HepG2 (cell line): ENCODE results near the gene SURF2. TPM values are rescaled to one million over a fixed set of nuclear protein-coding genes. Genes with fewer than 3 reads are reported as not detected.

Experiments
- AKAP8 ChIP-seq: sonication (generic); formaldehyde crosslinking; IDR thresholded peaks from 2 replicates; pipeline ENCODE4 v1.5.1; 2020; ENCODE audit warnings: mild to moderate bottlenecking, missing genetic modification reagents
- E2F5 ChIP-seq: sonication (generic); formaldehyde crosslinking; conservative IDR thresholded peaks from 2 replicates; pipeline ENCODE4 v1.4.0; 2020; ENCODE audit warnings: missing genetic modification reagents
- ELF3 ChIP-seq: IDR thresholded peaks from 2 replicates; pipeline ENCODE4 v1.6.1; 2016; ENCODE audit warnings: missing genetic modification reagents, missing compliant biosample characterization
- HNRNPL ChIP-seq: fragments of 200-400 bp; formaldehyde crosslinking; IDR thresholded peaks from 2 replicates; pipeline ENCODE4 v1.6.1; 2017; ENCODE audit warnings: mild to moderate bottlenecking, low read depth, low read length
- MAFK ChIP-seq, 2 experiments: IDR thresholded peaks in 1 of 2; conservative IDR thresholded peaks in 1 of 2; 2 replicates each; pipeline ENCODE4 v1.6.1; 2011; ENCODE audit warnings: improper control_type of control experiment in 2 of 2, low read length in 2 of 2
- PHB2 ChIP-seq: fragments of 450-650 bp; IDR thresholded peaks from 2 replicates; pipeline ENCODE4 v1.6.1; 2018; ENCODE audit not compliant: partially characterized antibody
- PREB ChIP-seq: sonication (generic); formaldehyde crosslinking; IDR thresholded peaks from 2 replicates; pipeline ENCODE4 v1.4.0; 2020; ENCODE audit warnings: missing genetic modification reagents
- SOX6 ChIP-seq, 2 experiments: fragments of 450-650 bp in 1 of 2; sonication (generic) in 1 of 2; formaldehyde crosslinking in 1 of 2; IDR thresholded peaks; 2 replicates each; pipeline versions ENCODE4 v1.4.0 to v1.6.1; 2017 to 2020; ENCODE audit warnings: antibody characterized with exemption in 1 of 2, mild to moderate bottlenecking in 1 of 2, missing genetic modification reagents in 1 of 2
- TAF15 ChIP-seq: fragments of 200-400 bp; formaldehyde crosslinking; IDR thresholded peaks from one replicate; pipeline ENCODE4 v1.6.1; 2018; ENCODE audit warnings: mild to moderate bottlenecking, low read depth, low read length; ENCODE audit not compliant: poor library complexity, severe bottlenecking
- THAP11 ChIP-seq: IDR thresholded peaks from 2 replicates; pipeline ENCODE4 v1.6.1; 2016; ENCODE audit warnings: missing biosample characterization, missing genetic modification reagents
- YEATS4 ChIP-seq: sonication (generic); formaldehyde crosslinking; IDR thresholded peaks from 2 replicates; pipeline ENCODE4 v1.4.0; 2020; ENCODE audit warnings: missing genetic modification reagents, borderline replicate concordance
- ZBTB26 ChIP-seq: IDR thresholded peaks from 2 replicates; pipeline ENCODE4 v1.6.1; 2016; ENCODE audit warnings: missing compliant biosample characterization, missing genetic modification reagents, borderline replicate concordance
- ZFP62 ChIP-seq: sonication (generic); formaldehyde crosslinking; IDR thresholded peaks from 2 replicates; pipeline ENCODE4 v1.4.0; 2020; ENCODE audit warnings: missing genetic modification reagents
- ZFX ChIP-seq: sonication (generic); formaldehyde crosslinking; IDR thresholded peaks from 2 replicates; pipeline ENCODE4 v1.4.0; 2020; ENCODE audit warnings: mild to moderate bottlenecking, low read depth, missing genetic modification reagents, moderate library complexity
- ZFYVE20 ChIP-seq: sonication (generic); formaldehyde crosslinking; IDR thresholded peaks from 2 replicates; pipeline ENCODE4 v1.8.0; 2023; ENCODE audit warnings: low read depth, mild to moderate bottlenecking, moderate library complexity, missing genetic modification reagents, borderline replicate concordance
- ZKSCAN8 ChIP-seq: IDR thresholded peaks from 2 replicates; pipeline ENCODE4 v1.6.1; 2016; ENCODE audit warnings: borderline replicate concordance, missing genetic modification reagents, missing compliant biosample characterization
- ZNF12 ChIP-seq: sonication (generic); formaldehyde crosslinking; IDR thresholded peaks from 2 replicates; pipeline ENCODE4 v1.5.0; 2020; ENCODE audit warnings: missing genetic modification reagents
- ZNF24 ChIP-seq: fragments of 450-650 bp; IDR thresholded peaks from 2 replicates; pipeline ENCODE4 v1.6.1; 2017; ENCODE audit warnings: antibody characterized with exemption, mild to moderate bottlenecking
- ZNF276 ChIP-seq: sonication (generic); formaldehyde crosslinking; IDR thresholded peaks from 2 replicates; pipeline ENCODE4 v1.4.0; 2020; ENCODE audit warnings: mild to moderate bottlenecking, low read depth, missing genetic modification reagents
- ZNF414 ChIP-seq: sonication (generic); formaldehyde crosslinking; IDR thresholded peaks from 2 replicates; pipeline ENCODE4 v1.5.0; 2020; ENCODE audit warnings: missing genetic modification reagents
- ZNF691 ChIP-seq: sonication (generic); formaldehyde crosslinking; IDR thresholded peaks from 2 replicates; pipeline ENCODE4 v1.4.0; 2020; ENCODE audit warnings: missing genetic modification reagents, low read depth, mild to moderate bottlenecking, borderline replicate concordance
- polyA plus RNA-seq, 8 experiments: library from polyadenylated mRNA; depleted of rRNA in 3 of 8; stranded (reverse) in 7 of 8; unstranded in 1 of 8; fragments of >200 nt; fragmentation: Illumina TruSeq in 4 of 8; extraction: Trizol in 4 of 8; gene quantifications; 2 replicates each; pipeline versions ENCODE4 v1.2.1 to v1.2.3, GENCODE V29; 2011 to 2016; ENCODE audit warnings: low read depth in 4 of 8, missing spikeins in 1 of 8, mixed read lengths in 1 of 8; ENCODE audit not compliant: insufficient read depth in 1 of 8
- total RNA-seq, 5 experiments: library from RNA; depleted of rRNA; stranded (reverse); fragments of >200 nt; fragmentation: Illumina TruSeq; extraction: Trizol; gene quantifications; 2 replicates each; pipeline ENCODE4 v1.2.3, GENCODE V29; 2016; ENCODE audit warnings: low read depth in 1 of 5

The SURF2 gene
- total and polyA plus RNA-seq, 2 of the 13 experiments (the other 11 are each of a cell fraction or from before 2014, with no cell fraction given): 6.3 to 13.6 TPM

GRCh38 chr9:133335924-133336811 is 20.2 kb upstream of the SURF2 start, which contains the start of gene SURF6 (continued):
- peak; percentile 85; the same call in 1 of the 2 replicates for TF ChIP-seq ZNF691 (CRISPR knock-in tag)
- peak; percentile 69 for TF ChIP-seq TAF15
- peak; percentile 100 for TF ChIP-seq AKAP8
- TF ChIP-seq ZNF414 (CRISPR knock-in tag): peak; percentile 96
- TF ChIP-seq MAFK (conservative IDR thresholded peaks at IDR 0.05 in 1 of 2, IDR thresholded peaks at IDR 0.05 in 1 of 2; ENCODE audit: low read length in 2 of 2): peak in 1 of 2 experiments; percentile 55; a peak in 2 of 4 replicates
- no peak for TF ChIP-seq E2F5 (CRISPR knock-in tag)
- TF ChIP-seq ZNF24: peak; percentile 67; the same call in 1 of the 2 replicates
- TF ChIP-seq ZFX (CRISPR knock-in tag): peak; percentile 95
- TF ChIP-seq ZNF12 (CRISPR knock-in tag): peak; percentile 71
- TF ChIP-seq SOX6 (IDR thresholded peaks at IDR 0.05): no peak
- TF ChIP-seq SOX6 (CRISPR knock-in tag; IDR thresholded peaks at IDR 0.05): peak; percentile 73; the same call in 1 of the 2 replicates
- peak; percentile 46; the same call in 1 of the 2 replicates for TF ChIP-seq ZKSCAN8 (CRISPR knock-in tag)
- peak; percentile 90 for TF ChIP-seq ELF3
- no peak for TF ChIP-seq PREB (CRISPR knock-in tag)
- peak; percentile 78; the same call in 1 of the 2 replicates for TF ChIP-seq ZNF276 (CRISPR knock-in tag)
- TF ChIP-seq THAP11 (CRISPR knock-in tag): peak; percentile 95
- no peak for TF ChIP-seq PHB2
- no peak for TF ChIP-seq ZFP62 (CRISPR knock-in tag)
- peak; percentile 72; the same call in 1 of the 2 replicates for TF ChIP-seq HNRNPL
- peak; percentile 79 for TF ChIP-seq ZBTB26 (CRISPR knock-in tag)
- peak; percentile 99 for TF ChIP-seq YEATS4
- 0 out of 2 replicates have a peak, but pooled peaks have one; percentile 72 for TF ChIP-seq ZFYVE20 (CRISPR knock-in tag)
